KOPT-K1 (cell line): ENCODE data around the gene CPEB3.
"Not testable (repeated sequence)": the region's sequence is repeated elsewhere in the genome, so short reads cannot be mapped to it uniquely, and the experiment has no call there.

Source experiments
- H3K27ac ChIP-seq: fragments of 200-600 bp; sonication (generic); 2 replicates; pipeline ENCODE4 v1.5.1; 2016; ENCODE audit warnings: antibody characterized with exemption, mild to moderate bottlenecking, low read depth, low read length; ENCODE audit not compliant: poor library complexity, severe bottlenecking
- H3K36me3 ChIP-seq: fragments of 200-600 bp; sonication (generic); 2 replicates; pipeline ENCODE4 v1.5.1; 2017; ENCODE audit warnings: antibody characterized with exemption, mild to moderate bottlenecking, low read length, moderate library complexity; ENCODE audit not compliant: insufficient read depth
- H3K9me3 ChIP-seq: fragments of 200-600 bp; sonication (generic); 2 replicates; pipeline ENCODE4 v1.5.1; 2017; ENCODE audit warnings: antibody characterized with exemption, low read length, mild to moderate bottlenecking; ENCODE audit not compliant: insufficient read depth, poor library complexity, severe bottlenecking

Gene CPEB3

GRCh38 chr10:92290837-92291615 lies at the start of gene CPEB3, which contains the start of gene MARCHF5:
TSS of gene CPEB3 (minus strand) at chr10:92291078. CDS start at chr10:92240350, 50,728 bp downstream.
TSS of gene MARCHF5 (plus strand) at chr10:92291167. CDS start at chr10:92291495, 328 bp downstream.
- peak within 1 kb of the TSS; percentile 69 for H3K27ac ChIP-seq
- peaks cover 22% of the 10 kb centered on the region for H3K36me3 ChIP-seq
- H3K9me3 ChIP-seq: no peaks in the 10 kb centered on the region

- H3K27ac ChIP-seq: not testable (repeated sequence)
Measured at GRCh38 chr10:92329927-92330326, 39.0 kb upstream of the CPEB3 start.

GRCh38 chr10:92328993-92329392 lies 38.1 kb upstream of the CPEB3 start:
- Histone ChIP-seq H3K9me3 (no peaks in the 10 kb centered on the region), H3K36me3 (peaks cover 15% of the 10 kb centered on the region; the same call in 1 of the 2 replicates), H3K27ac (no peak overlapping the region)

More at GRCh38 chr10:92329927-92330326, 39.0 kb upstream of the CPEB3 start:
- H3K36me3 ChIP-seq: peaks cover 14% of the 10 kb centered on the region; the same call in 1 of the 2 replicates
- H3K9me3 ChIP-seq: not testable (repeated sequence)

- Histone ChIP-seq H3K36me3 (peaks cover 9% of the 10 kb centered on the region; the same call in 1 of the 2 replicates), H3K9me3 (no peaks in the 10 kb centered on the region), H3K27ac (no peak overlapping the region)
Measured at GRCh38 chr10:92327445-92328433, 36.9 kb upstream of the CPEB3 start.

GRCh38 chr10:92323079-92323478 lies 32.2 kb upstream of the CPEB3 start:
- Histone ChIP-seq H3K9me3 (peaks cover 9% of the 10 kb centered on the region), H3K36me3 (peaks cover 31% of the 10 kb centered on the region), H3K27ac (no peak overlapping the region)

GRCh38 chr10:92316610-92317009 lies 25.7 kb upstream of the CPEB3 start:
- peaks cover 9% of the 10 kb centered on the region for H3K9me3 ChIP-seq
- no peak overlapping the region for H3K27ac ChIP-seq
- peaks cover 79% of the 10 kb centered on the region for H3K36me3 ChIP-seq

GRCh38 chr10:92313750-92314149 lies 22.9 kb upstream of the CPEB3 start:
- H3K27ac ChIP-seq: no peak overlapping the region
- peaks cover 70% of the 10 kb centered on the region for H3K36me3 ChIP-seq
- no peaks in the 10 kb centered on the region for H3K9me3 ChIP-seq

GRCh38 chr10:92309272-92309671 lies 18.4 kb upstream of the CPEB3 start:
- peaks cover 33% of the 10 kb centered on the region for H3K36me3 ChIP-seq
- no peak overlapping the region for H3K27ac ChIP-seq
- H3K9me3 ChIP-seq: no peaks in the 10 kb centered on the region

- H3K27ac ChIP-seq: no peak overlapping the region
- no peaks in the 10 kb centered on the region for H3K9me3 ChIP-seq
- H3K36me3 ChIP-seq: peaks cover 16% of the 10 kb centered on the region
Measured at GRCh38 chr10:92305133-92306072, 14.5 kb upstream of the CPEB3 start.

GRCh38 chr10:92304061-92304460 lies 13.2 kb upstream of the CPEB3 start:
- Histone ChIP-seq H3K36me3 (peaks cover 28% of the 10 kb centered on the region), H3K9me3 (no peaks in the 10 kb centered on the region), H3K27ac (no peak overlapping the region)

- Histone ChIP-seq H3K9me3 (no peaks in the 10 kb centered on the region), H3K36me3 (peaks cover 33% of the 10 kb centered on the region), H3K27ac (no peak overlapping the region)
Measured at GRCh38 chr10:92303096-92303495, 12.2 kb upstream of the CPEB3 start.

GRCh38 chr10:92298487-92298886 lies 7.6 kb upstream of the CPEB3 start:
- Histone ChIP-seq H3K9me3 (no peaks in the 10 kb centered on the region), H3K27ac (no peak overlapping the region), H3K36me3 (peaks cover 56% of the 10 kb centered on the region)

GRCh38 chr10:92291921-92292845 lies 1.3 kb upstream of the CPEB3 start:
- H3K27ac ChIP-seq: peak overlapping the region; percentile 69
- no peaks in the 10 kb centered on the region for H3K9me3 ChIP-seq
- H3K36me3 ChIP-seq: peaks cover 29% of the 10 kb centered on the region

GRCh38 chr10:92291616-92291865 lies 663 bp upstream of the CPEB3 start:
- no peaks in the 10 kb centered on the region for H3K9me3 ChIP-seq
- peaks cover 27% of the 10 kb centered on the region for H3K36me3 ChIP-seq
- peak overlapping the region; percentile 69 for H3K27ac ChIP-seq
